Activated CD4-positive, alpha-beta T cell treated with anti-CD3 and anti-CD28 coated beads, Interleukin-2, amount 50 U/mL, for 16 hours (primary cell): ENCODE results near the gene MCEMP1.
A peak's percentile ranks its signal among the peaks of the same experiment; 100 is the strongest.

Source experiments
- DNase-seq: peaks from one replicate; pipeline ENCODE4 v3.0.0-alpha.2; 2020

MCEMP1 gene

DNA sequence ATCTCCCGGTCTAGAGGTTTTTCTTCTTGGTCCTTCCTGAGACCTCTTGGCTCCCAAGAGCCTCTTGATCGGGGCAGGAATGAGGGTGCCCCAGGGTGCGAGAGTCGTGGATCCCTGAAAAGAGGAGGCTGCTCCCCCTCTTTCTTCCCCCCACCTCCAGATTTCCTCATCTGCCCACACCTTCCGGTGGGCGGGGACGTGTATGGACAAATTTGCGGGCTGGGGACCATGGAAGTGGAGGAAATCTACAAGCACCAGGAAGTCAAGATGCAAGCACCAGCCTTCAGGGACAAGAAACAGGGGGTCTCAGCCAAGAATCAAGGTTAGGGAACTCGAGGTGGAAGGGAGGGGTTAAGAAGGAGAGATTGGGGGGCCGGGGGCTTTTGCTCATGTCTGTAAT lies at the start of gene MCEMP1:
Gene MCEMP1 (plus strand): TSS at position 237 of the 400 bp plus-strand sequence. CDS start 31 bp downstream, at position 268.
- DNase-seq = no peak

GRCh38 chr19:7627166-7627565 lies 49.7 kb upstream of the MCEMP1 start:
- DNase-seq = no peak

DNA sequence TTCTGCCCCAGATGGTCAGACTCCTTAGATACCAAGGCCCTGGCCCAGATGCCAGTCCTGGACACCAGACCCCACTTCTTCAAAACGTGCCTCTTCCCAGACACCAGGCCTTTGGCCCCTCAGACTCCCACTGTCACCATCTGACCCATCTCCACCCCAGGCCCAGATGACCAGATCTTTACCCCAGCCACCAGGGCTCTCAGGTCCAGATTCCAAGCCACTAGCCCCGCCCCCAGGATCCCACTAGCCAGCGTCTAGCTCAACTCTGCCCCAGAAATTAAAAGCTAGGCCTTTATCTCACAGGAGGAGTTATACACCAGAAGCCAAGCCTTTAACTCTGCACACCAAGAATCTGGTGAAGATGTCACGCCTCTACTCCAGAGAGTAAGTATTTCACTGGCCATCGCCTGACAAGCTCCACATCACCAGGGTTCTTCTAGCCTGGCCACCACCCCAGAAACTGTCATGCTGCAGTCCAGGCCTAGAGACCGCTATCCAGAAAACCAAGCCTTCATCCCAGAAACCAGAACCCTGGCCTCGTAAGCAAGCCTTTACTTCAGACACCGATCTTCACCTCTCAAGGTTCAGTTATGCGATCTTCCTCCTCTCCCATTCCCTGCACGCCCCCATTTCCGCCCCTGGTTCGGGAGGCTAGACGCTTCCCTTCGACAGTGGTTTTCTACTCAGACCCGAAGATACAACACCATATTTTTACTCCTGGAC lies 48.1 kb upstream of the MCEMP1 start:
- no peak for DNase-seq

GRCh38 chr19:7629347-7630054 lies 47.4 kb upstream of the MCEMP1 start, which contains the start of the genes PET100 and XAB2:
TSS of gene PET100 (plus strand) at chr19:7629793. CDS start at chr19:7629834, 41 bp downstream.
TSS of gene XAB2 (minus strand) at chr19:7629545. CDS start at chr19:7629527, 18 bp downstream.
- DNase-seq = peak; percentile 99

GRCh38 chr19:7631577-7631976 lies 45.3 kb upstream of the MCEMP1 start:
- no peak for DNase-seq

GRCh38 chr19:7632340-7633203 lies 44.3 kb upstream of the MCEMP1 start:
- DNase-seq = no peak

GRCh38 chr19:7633698-7634097 lies 43.2 kb upstream of the MCEMP1 start, which contains the start of gene PCP2:
TSS of gene PCP2 (minus strand) at chr19:7633719. CDS start at chr19:7633457, 262 bp downstream.
- no peak for DNase-seq

DNA sequence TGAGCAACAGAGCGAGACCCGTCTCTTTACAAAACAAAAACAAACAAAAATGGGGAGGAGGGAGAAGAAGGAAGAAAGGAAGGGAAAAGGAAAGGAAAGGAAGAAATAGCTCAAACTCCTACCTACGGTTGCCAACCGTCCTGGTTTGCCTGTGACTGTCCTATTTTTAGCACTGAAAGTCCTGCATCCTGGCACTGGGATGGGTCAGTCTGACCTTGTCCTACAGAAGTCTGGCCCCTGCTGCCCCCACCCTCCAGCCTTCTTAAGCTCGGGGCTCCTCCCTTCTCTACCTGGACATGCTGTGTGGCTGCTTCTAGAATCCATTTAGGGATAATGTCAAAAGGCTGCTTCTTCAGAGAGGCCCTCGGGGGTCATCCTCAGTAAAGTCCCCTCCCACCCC lies 41.2 kb upstream of the MCEMP1 start:
- no peak for DNase-seq

GRCh38 chr19:7636317-7636690 lies 40.6 kb upstream of the MCEMP1 start:
- DNase-seq = no peak

GRCh38 chr19:7636691-7637373 lies 40.1 kb upstream of the MCEMP1 start, which contains the start of gene STXBP2:
TSS of gene STXBP2 (plus strand) at chr19:7637110. CDS start at chr19:7637150, 40 bp downstream.
- peak; percentile 92 for DNase-seq

DNA sequence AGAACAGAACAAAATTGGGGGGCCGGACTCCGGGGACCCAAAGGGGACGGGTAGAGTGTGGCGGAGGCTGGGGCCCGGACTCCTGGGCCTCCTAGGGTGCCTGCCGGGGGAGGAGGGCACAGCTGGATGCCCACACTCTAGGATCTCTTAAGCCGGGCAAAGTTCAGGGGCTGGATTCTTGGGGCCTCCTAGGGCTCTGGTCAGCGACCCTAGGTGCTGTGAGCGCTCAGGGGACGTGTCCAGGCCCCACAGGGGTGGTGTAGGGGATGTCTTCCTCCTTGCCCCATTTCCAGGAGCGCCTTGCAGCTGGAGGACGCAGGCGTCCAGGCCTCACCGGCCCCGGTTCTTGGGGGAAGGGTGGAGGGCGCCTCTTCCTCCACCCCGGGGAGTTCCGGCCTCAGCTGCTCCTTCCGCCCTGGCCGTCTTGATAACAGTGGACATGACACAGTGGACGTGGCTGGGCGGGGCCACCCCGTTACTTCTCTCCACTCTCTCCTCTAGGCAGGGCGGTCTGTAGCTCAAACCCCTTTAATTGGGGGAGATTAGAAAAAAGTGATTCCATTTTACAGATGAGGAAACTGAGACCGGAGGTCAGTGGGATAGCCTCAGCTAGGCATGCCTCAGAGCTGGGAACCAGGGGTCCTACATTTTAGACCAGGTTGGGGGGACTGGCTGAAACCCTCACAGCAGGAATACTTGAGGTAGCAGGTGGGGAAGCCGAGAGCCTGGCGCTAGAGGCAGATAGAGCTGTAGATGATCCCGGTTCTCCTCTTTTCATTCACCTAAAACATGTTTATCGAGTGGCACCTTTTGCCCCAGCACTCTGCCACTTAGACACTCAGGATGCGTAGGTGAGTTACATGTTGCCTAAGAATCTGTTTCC lies 39.3 kb upstream of the MCEMP1 start:
- DNase-seq = peak; percentile 10

- no peak for DNase-seq
Measured at GRCh38 chr19:7638802-7639465, 38.0 kb upstream of the MCEMP1 start.

DNA sequence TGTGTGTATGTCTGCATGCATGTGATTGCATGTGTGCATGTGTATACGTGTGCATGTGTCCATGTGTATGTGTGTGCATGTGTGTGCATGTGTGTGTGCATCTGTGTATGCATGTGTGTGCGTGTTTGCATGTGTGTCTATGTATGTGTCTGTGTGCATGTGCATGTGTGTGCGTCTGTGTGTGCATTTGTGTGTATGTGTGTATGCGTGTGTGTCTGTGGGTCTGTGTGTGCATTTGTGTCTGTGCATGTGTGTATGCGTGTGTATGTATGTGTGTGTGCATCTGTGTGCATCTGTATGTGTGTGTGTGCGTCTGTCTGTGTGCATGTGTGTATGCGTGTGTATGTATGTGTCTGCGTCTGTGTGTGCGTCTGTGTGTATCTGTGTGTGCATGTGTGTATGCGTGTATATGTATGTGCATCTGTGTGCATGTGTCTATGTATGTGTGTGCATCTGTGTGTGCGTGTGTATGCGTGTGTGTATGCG lies 37.0 kb upstream of the MCEMP1 start:
- DNase-seq = no peak

- DNase-seq = no peak
Measured at GRCh38 chr19:7640803-7641202, 36.1 kb upstream of the MCEMP1 start.

DNA sequence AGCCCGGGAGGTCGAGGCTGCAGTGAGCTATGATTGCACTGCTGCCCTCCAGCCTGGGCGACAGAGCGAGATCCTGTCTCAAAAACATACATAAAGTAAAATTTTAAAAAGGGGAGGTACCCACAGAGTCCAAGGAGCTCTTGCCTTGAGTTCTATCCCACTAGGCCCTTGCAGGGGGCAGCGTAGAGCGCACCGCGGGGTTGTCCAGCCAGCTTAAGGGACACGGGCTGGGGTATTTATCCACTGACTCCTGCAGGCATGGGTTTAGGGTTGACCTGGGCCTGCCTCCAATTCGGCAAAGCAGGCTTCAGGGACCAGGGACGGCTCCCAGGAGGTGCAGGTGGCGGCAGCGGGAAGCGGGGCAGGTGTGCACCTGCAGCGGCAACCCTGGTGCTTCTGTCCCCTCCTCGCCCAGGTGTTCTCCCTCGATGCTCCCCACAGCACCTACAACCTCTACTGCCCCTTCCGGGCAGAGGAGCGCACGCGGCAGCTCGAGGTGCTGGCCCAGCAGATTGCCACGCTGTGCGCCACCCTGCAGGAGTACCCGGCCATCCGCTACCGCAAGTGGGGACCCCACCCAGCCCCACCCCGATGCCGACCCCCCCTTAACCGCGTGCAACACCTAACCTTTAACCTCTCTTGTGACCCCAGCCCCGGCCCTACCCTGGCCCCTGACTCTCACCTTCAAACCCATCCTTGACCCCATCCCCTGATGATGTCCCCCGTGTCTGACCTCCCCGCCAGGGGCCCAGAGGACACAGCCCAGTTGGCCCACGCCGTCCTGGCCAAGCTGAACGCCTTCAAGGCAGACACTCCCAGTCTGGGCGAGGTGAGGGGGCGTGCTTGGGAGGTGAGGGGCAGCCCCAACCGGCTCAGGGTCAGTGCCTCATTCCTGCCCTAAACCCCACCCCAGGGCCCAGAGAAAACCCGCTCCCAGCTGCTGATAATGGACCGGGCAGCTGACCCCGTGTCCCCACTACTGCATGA lies 35.3 kb upstream of the MCEMP1 start:
- DNase-seq = no peak

DNA sequence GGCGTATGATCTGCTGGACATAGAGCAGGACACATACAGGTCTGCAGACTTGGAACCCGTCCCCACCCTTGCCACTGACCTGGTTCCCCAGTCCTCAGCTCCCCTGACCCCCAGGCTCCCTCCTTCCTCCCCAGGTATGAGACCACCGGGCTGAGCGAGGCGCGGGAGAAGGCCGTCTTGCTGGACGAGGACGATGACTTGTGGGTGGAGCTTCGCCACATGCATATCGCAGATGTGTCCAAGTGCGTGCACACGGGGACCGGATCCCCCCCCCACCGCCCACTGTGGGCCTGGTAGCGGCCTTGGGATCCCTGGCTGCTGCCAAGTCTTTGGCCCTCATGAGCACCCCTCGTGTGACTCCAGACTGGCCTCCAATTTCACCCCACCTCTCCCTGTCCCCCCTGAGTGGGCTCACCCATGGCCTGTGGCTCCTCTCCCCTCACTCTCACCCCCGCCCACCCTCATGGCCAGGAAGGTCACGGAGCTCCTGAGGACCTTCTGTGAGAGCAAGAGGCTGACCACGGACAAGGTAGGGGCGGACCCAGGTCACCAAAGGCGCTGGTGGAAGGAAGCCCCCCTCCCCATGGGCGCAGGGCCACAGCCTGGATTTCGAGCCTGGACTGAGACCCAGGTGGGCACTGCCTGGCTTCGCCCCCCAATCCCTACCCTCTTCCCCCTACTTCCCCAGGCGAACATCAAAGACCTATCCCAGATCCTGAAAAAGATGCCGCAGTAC lies 34.4 kb upstream of the MCEMP1 start:
- no peak for DNase-seq

DNA sequence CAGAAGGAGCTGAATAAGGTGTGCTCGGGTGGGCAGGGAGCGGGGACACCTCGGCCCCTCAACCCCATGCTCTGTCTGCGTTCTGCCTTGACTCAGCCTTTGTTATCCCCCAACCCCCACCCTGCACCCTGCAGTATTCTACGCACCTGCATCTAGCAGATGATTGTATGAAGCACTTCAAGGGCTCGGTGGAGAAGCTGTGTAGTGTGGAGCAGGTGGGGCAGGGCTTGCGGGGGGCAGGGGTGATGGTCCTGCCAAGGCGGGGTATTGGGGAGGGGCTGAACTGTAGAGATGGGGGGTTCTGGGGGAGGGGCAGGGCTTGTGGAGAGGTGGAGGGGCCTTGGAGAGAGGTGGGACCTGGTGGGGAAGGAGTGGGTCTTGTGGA lies 33.9 kb upstream of the MCEMP1 start:
- no peak for DNase-seq
